Dendritic cell treated with granulocyte-macrophage colony-stimulating factor and Interleukin-4, amounts not matched to agents 40 ng/mL and 50 ng/mL, for 4 days (primary cell): Measurements from ENCODE around the gene FBXL7.

Source experiments
- H3K27ac Mint-ChIP-seq: one replicate; pipeline ENCODE4 v1.8.0; 2022; ENCODE audit warnings: mild to moderate bottlenecking, mixed read lengths
- H3K27me3 Mint-ChIP-seq: one replicate; pipeline ENCODE4 v1.8.0; 2022; ENCODE audit warnings: mild to moderate bottlenecking, mixed read lengths
- H3K36me3 Mint-ChIP-seq: one replicate; pipeline ENCODE4 v1.8.0; 2022; ENCODE audit warnings: low read depth, mixed read lengths
- H3K4me1 Mint-ChIP-seq: one replicate; pipeline ENCODE4 v1.8.0; 2022; ENCODE audit warnings: low read depth, mixed read lengths
- H3K4me3 Mint-ChIP-seq: one replicate; pipeline ENCODE4 v1.8.0; 2022; ENCODE audit warnings: mild to moderate bottlenecking, moderate library complexity, mixed read lengths
- H3K9me3 Mint-ChIP-seq: one replicate; pipeline ENCODE4 v1.8.0; 2022; ENCODE audit warnings: mixed read lengths
- intact Hi-C: fragments of 100-400 bp; cut with micrococcal nuclease; formaldehyde crosslinking; loops from one replicate; pipeline ENCODE4 v1.15.0; 2022

The FBXL7 gene

GRCh38 chr5:15695215-15695731 is 195.3 kb downstream of the FBXL7 start:
- Mint-ChIP-seq H3K36me3 (no peaks in the 10 kb centered on the region), H3K27ac (no peak overlapping the region), H3K9me3 (peaks cover 58% of the 10 kb centered on the region), H3K27me3 (no peaks in the 10 kb centered on the region), H3K4me1 (no peaks in the 10 kb centered on the region), H3K4me3 (no peak overlapping the region)
- intact Hi-C loops, result no loop called here

- no peak overlapping the region for H3K4me3 Mint-ChIP-seq
- no peaks in the 10 kb centered on the region for H3K27me3 Mint-ChIP-seq
- H3K4me1 Mint-ChIP-seq, result no peaks in the 10 kb centered on the region
- no peak overlapping the region for H3K27ac Mint-ChIP-seq
- H3K36me3 Mint-ChIP-seq, result no peaks in the 10 kb centered on the region
- H3K9me3 Mint-ChIP-seq, result peaks cover 32% of the 10 kb centered on the region
- intact Hi-C loops, result no loop called here
Observed at GRCh38 chr5:15700373-15700772, 200.4 kb downstream of the FBXL7 start.

- H3K27me3 Mint-ChIP-seq, result no peaks in the 10 kb centered on the region
- H3K36me3 Mint-ChIP-seq, result no peaks in the 10 kb centered on the region
- intact Hi-C loops, result no loop called here
- H3K4me3 Mint-ChIP-seq, result no peak overlapping the region
- H3K9me3 Mint-ChIP-seq, result peaks cover 24% of the 10 kb centered on the region
- no peaks in the 10 kb centered on the region for H3K4me1 Mint-ChIP-seq
- no peak overlapping the region for H3K27ac Mint-ChIP-seq
Observed at GRCh38 chr5:15702102-15702501, 202.1 kb downstream of the FBXL7 start.

- no peaks in the 10 kb centered on the region for H3K36me3 Mint-ChIP-seq
Observed at GRCh38 chr5:15703901-15704300, 203.9 kb downstream of the FBXL7 start.

GRCh38 chr5:15704397-15704947 is 204.5 kb downstream of the FBXL7 start:
- Mint-ChIP-seq H3K9me3 (peaks cover 15% of the 10 kb centered on the region), H3K36me3 (no peaks in the 10 kb centered on the region), H3K4me3 (no peak overlapping the region), H3K27ac (no peak overlapping the region), H3K4me1 (no peaks in the 10 kb centered on the region), H3K27me3 (no peaks in the 10 kb centered on the region)
- intact Hi-C loops, result no loop called here

More at GRCh38 chr5:15703901-15704300, 203.9 kb downstream of the FBXL7 start:
- Mint-ChIP-seq H3K4me3 (no peak overlapping the region), H3K4me1 (no peaks in the 10 kb centered on the region), H3K27me3 (no peaks in the 10 kb centered on the region), H3K9me3 (peaks cover 18% of the 10 kb centered on the region), H3K27ac (no peak overlapping the region)
- intact Hi-C loops, result no loop called here

GRCh38 chr5:15707631-15708030 is 207.7 kb downstream of the FBXL7 start:
- Mint-ChIP-seq H3K4me1 (no peaks in the 10 kb centered on the region), H3K27ac (no peak overlapping the region)

GRCh38 chr5:15711892-15712291 is 211.9 kb downstream of the FBXL7 start:
- H3K27me3 Mint-ChIP-seq, result no peaks in the 10 kb centered on the region
- H3K4me3 Mint-ChIP-seq, result no peak overlapping the region
- intact Hi-C loops, result no loop called here
- H3K27ac Mint-ChIP-seq, result no peak overlapping the region
- no peaks in the 10 kb centered on the region for H3K4me1 Mint-ChIP-seq
- H3K36me3 Mint-ChIP-seq, result no peaks in the 10 kb centered on the region
- H3K9me3 Mint-ChIP-seq, result peaks cover 46% of the 10 kb centered on the region

More at GRCh38 chr5:15707631-15708030, 207.7 kb downstream of the FBXL7 start:
- Mint-ChIP-seq H3K27me3 (no peaks in the 10 kb centered on the region), H3K4me3 (no peak overlapping the region), H3K9me3 (peaks cover 23% of the 10 kb centered on the region), H3K36me3 (no peaks in the 10 kb centered on the region)
- intact Hi-C loops, result no loop called here

GRCh38 chr5:15715535-15715934 is 215.6 kb downstream of the FBXL7 start:
- Mint-ChIP-seq H3K9me3 (peaks cover 25% of the 10 kb centered on the region), H3K27ac (no peak overlapping the region), H3K4me1 (no peaks in the 10 kb centered on the region), H3K4me3 (no peak overlapping the region), H3K36me3 (no peaks in the 10 kb centered on the region), H3K27me3 (no peaks in the 10 kb centered on the region)
- intact Hi-C loops, result no loop called here

- no peaks in the 10 kb centered on the region for H3K36me3 Mint-ChIP-seq
- no peak overlapping the region for H3K27ac Mint-ChIP-seq
- peaks cover 24% of the 10 kb centered on the region for H3K9me3 Mint-ChIP-seq
- H3K27me3 Mint-ChIP-seq, result no peaks in the 10 kb centered on the region
- H3K4me3 Mint-ChIP-seq, result no peak overlapping the region
- intact Hi-C loops, result no loop called here
- H3K4me1 Mint-ChIP-seq, result no peaks in the 10 kb centered on the region
Observed at GRCh38 chr5:15715967-15716366, 216.0 kb downstream of the FBXL7 start.

GRCh38 chr5:15717001-15717400 is 217.0 kb downstream of the FBXL7 start:
- H3K4me1 Mint-ChIP-seq, result no peaks in the 10 kb centered on the region
- no peaks in the 10 kb centered on the region for H3K27me3 Mint-ChIP-seq
- intact Hi-C loops, result no loop called here
- H3K36me3 Mint-ChIP-seq, result no peaks in the 10 kb centered on the region
- peaks cover 24% of the 10 kb centered on the region for H3K9me3 Mint-ChIP-seq
- H3K27ac Mint-ChIP-seq, result no peak overlapping the region
- no peak overlapping the region for H3K4me3 Mint-ChIP-seq

GRCh38 chr5:15718421-15719179 is 218.6 kb downstream of the FBXL7 start:
- intact Hi-C loops, result no loop called here
- Mint-ChIP-seq H3K4me1 (no peaks in the 10 kb centered on the region), H3K9me3 (peaks cover 13% of the 10 kb centered on the region), H3K27me3 (no peaks in the 10 kb centered on the region), H3K27ac (no peak overlapping the region), H3K4me3 (no peak overlapping the region), H3K36me3 (no peaks in the 10 kb centered on the region)

GRCh38 chr5:15719784-15720183 is 219.8 kb downstream of the FBXL7 start:
- intact Hi-C loops, result no loop called here
- no peaks in the 10 kb centered on the region for H3K27me3 Mint-ChIP-seq
- H3K9me3 Mint-ChIP-seq, result peaks cover 2% of the 10 kb centered on the region
- no peaks in the 10 kb centered on the region for H3K4me1 Mint-ChIP-seq
- H3K27ac Mint-ChIP-seq, result no peak overlapping the region
- no peaks in the 10 kb centered on the region for H3K36me3 Mint-ChIP-seq
- no peak overlapping the region for H3K4me3 Mint-ChIP-seq

- Mint-ChIP-seq H3K27me3 (no peaks in the 10 kb centered on the region), H3K4me1 (no peaks in the 10 kb centered on the region)
Observed at GRCh38 chr5:15720515-15720914, 220.5 kb downstream of the FBXL7 start.

GRCh38 chr5:15722305-15722704 is 222.3 kb downstream of the FBXL7 start:
- intact Hi-C loops, result no loop called here
- no peaks in the 10 kb centered on the region for H3K36me3 Mint-ChIP-seq
- no peaks in the 10 kb centered on the region for H3K27me3 Mint-ChIP-seq
- no peak overlapping the region for H3K4me3 Mint-ChIP-seq
- H3K4me1 Mint-ChIP-seq, result no peaks in the 10 kb centered on the region
- H3K27ac Mint-ChIP-seq, result no peak overlapping the region
- peaks cover 11% of the 10 kb centered on the region for H3K9me3 Mint-ChIP-seq

More at GRCh38 chr5:15720515-15720914, 220.5 kb downstream of the FBXL7 start:
- H3K4me3 Mint-ChIP-seq, result no peak overlapping the region
- intact Hi-C loops, result no loop called here
- peaks cover 6% of the 10 kb centered on the region for H3K9me3 Mint-ChIP-seq
- no peak overlapping the region for H3K27ac Mint-ChIP-seq
- no peaks in the 10 kb centered on the region for H3K36me3 Mint-ChIP-seq
